ENCODE data around the gene ATP6V1F.
A peak's percentile ranks its signal among the peaks of the same experiment; 100 is the strongest.

DNA sequence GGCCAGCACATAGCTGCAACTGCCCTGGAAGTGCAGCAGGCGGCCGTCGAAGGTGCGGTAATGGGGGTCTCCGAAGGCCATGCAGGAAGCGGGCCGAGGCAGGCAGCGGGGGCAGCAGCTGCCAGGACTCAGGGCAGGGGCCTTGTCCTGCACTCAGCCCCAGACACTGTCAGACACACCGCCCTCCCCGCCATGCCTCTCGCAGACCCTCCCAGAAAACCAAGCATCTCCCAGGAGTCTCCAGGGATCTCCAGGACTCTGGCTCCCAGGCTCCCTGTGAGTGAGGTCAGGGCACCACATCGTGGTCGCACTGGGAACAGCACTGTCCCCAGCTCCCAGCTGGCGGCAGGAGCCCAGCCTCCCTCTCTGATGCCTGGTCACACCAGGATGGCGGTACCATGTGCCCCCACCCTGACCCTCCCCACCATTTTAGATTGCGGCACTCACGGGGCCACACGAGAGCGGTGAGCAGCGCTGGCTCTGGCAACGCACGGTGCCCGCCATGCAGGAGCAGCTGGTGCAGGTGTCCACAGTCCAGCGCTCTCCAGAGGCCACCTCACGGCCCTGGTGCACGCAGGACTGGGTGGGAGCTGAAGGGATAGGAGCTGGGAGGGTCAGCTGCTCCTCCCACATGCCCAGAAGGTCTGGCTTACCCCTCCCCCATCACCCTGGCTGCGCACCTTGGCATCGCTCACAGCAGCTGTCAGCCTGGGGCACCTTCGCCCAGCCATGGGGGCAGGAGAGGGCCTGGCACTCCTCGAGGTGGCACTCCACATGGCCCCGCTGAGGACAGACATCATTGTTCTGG, 17.5 kb downstream of the ATP6V1F start:
- TF ChIP-seq CTCF (IDR thresholded peaks at IDR 0.05) (peak; percentile 71 to 90 (median 84)), POLR2A (IDR thresholded peaks at IDR 0.05) (no peak)
